ENCODE measurements around the gene CCL28.

- TF ChIP-seq CTCF (IDR thresholded peaks at IDR 0.05) = no peak
- no peak for TF ChIP-seq POLR2A (IDR thresholded peaks at IDR 0.05)
These were observed 76.0 kb downstream of the CCL28 start for GRCh38 chr5:43336159-43336558.
